ENCODE measurements around the gene FCGBP.
A peak's percentile ranks its signal among the peaks of the same experiment; 100 is the strongest.

Gene FCGBP

GRCh38 chr19:39943586-39943985, 9.2 kb upstream of the FCGBP start:
- no peak for DNase-seq

DNA sequence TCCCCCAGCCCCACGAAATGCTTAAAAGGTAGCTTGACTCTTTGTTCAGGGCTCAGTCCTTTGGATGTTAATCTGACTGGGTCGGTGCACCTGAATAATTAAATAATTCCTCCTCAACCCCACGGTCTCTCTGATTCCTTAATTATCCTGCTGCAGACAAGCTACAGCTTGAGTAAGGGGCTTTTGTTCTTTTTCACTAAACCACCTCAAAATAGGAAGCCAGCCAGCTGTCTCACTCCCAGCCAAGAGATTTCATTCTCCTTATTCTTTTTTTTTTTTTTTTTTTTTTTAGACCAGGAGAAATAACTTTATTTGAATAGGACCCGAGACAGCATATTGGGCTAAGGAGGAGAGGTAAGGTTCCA, 7.9 kb upstream of the FCGBP start:
- no peak for DNase-seq

- DNase-seq = peak; percentile 78
These were observed 7.4 kb upstream of the FCGBP start for GRCh38 chr19:39941615-39942365.

DNA sequence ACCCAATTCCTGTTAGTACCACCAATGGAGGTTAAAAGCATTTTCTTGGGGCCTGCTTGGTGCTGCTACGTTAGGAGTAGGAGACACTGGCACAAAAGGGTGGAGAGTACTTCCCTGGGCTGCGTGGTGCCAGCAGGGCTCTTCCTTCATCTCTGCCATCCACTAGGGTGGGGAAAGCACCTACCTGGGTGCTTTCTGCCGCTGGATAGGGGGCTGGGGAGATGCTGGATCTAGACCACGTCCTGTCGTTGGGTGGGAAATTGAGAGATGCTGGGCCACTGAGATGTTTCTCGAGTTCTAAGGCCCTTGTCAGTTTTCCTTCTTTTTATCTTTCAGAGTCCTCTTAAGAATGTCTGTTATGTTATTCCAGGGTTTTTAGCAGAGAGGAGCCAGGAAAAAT, 6.7 kb upstream of the FCGBP start:
- no peak for DNase-seq

- no peak for DNase-seq
These were observed 5.9 kb upstream of the FCGBP start for GRCh38 chr19:39940221-39940833.

DNA sequence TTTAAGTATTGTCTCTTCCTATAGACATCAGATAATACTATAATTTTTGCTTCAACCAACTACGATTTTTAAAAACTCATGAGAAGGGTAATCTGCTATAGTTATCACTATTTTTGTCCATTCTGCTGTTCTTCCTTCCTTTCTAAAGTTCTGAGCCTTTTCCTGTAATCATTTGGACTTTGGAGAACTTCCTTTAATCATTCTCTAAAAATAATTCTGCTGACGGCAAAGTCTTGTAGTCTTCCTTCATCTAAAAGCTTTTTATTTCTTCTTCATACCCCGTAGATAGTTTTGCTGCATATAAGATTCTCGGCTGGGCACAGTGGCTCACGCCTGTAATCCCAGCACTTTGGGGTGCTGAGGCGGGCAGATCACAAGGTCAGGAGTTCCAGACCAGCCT, 5.1 kb upstream of the FCGBP start:
- no peak for DNase-seq

DNA sequence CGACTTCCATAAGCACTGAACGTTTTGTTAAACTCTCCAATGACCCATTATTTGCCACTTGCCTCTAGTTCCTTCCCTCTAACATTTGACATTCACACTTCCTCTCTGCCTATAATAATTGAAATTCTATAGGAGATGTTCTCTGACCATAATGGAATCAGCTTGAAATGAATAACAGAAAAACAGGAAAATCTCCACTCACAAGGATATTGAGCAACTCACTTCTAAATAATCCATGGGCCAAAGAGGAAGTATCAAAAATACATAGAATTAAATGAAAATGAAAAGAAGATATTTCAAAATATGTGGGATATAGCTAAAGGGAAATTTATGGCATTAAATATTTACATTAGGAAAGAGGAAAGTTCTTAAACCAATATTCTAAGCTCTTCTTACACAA, 3.4 kb upstream of the FCGBP start:
- no peak for DNase-seq

- DNase-seq = peak; percentile 76
These were observed 2.8 kb upstream of the FCGBP start for GRCh38 chr19:39937094-39937720.

DNA sequence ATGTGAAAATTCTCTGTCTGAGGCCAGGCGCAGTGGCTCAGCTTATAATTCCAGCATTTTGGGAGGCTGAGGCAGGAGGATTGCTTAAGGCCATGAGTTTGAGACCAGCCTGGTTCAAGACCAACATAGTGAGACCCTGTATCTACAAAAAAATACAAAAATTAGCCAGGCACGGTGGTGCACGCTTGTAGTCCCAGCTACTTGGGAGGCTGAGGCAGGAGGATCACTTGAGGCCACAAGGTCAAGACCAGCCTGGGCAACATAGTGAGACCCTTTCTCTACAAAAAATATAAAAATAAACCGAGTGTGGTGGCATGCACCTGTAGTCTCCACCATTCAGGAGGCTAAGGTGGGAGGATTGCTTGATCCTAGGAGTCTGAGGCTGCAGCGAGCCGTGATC, 2.2 kb upstream of the FCGBP start:
- DNase-seq = no peak

DNA sequence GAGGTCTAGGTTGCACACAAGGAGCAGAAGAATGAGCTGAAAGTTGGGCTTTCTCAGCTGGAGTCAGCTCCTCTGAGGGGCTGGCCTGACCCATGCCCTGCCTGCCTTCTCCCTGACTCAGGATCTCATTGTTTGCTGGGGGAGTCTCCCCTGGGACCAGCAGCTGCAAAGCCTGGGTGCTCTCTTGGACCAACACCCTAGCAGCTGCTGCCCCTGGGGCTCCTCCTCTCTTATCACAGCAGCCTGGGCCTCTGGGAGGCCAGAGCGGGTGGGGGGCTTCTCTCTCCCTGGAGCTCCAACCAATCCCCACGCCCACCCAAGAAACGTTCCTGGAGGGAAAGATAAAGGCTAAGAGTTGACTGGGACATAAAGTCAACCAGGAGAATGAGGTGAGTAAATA, 1.6 kb upstream of the FCGBP start:
- no peak for DNase-seq

GRCh38 chr19:39935364-39935661, 879 bp upstream of the FCGBP start:
- no peak for DNase-seq

- no peak for DNase-seq
These were observed 4.7 kb downstream of the FCGBP start for GRCh38 chr19:39929750-39930149.

DNA sequence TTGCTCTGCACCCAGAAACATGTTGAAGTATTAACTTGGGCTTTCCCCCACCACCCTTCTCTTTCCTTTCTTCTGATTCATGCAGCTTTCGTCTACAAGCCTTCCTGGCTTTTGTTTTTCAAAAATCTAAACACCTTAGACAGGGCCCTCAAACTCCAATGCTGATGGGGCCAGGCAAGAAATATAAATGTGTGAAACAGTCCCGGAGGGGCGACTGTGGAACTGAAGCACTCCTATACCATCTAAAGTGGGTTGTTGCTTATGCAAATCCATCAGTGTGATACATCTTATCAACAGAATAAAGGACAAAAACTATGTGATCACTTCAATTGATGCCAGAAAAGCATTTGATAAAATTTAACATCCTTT, 6.1 kb downstream of the FCGBP start:
- no peak for DNase-seq

DNA sequence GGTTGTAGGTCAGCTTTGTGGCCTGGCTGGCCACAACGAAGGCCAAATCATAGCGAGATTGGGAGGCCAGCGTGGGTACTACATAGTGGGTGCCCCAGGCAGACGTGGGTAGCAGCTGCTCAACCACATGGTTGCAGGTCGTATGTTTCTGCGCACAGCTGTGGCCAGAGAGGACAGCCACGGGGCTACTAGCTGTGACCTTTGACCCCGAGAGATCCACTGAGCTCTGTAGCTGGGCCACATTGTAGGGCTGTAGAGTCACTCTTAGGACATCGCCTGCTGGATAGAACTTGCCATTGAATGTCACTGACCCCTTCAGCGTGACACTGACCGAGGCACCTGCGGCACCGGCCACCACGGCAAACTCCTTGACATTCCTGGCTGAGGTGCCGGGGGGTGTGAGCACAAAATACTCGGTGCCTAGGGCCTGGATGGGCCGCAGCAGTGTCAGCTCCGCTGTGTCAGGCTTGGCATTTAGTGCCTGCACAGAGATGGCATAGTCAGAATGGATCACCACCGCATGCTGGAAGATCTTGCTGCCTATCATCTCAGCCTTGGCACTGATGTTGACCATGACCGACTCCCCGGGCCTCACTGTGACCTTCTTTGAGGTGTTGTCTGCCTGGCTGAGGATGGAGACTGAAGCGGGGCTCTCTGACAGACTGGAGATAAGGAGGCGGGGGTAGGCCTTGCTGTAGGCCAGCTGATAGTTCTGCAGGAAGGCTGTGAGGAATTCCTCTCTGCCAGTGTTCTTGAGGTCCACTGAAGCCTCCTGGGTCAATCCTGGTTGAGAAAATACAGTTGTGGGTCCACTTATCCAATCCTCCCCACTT, 6.7 kb downstream of the FCGBP start:
- DNase-seq = no peak

GRCh38 chr19:39927076-39927475, 7.4 kb downstream of the FCGBP start:
- no peak for DNase-seq

- no peak for DNase-seq
These were observed 8.2 kb downstream of the FCGBP start for GRCh38 chr19:39926170-39926760.

DNA sequence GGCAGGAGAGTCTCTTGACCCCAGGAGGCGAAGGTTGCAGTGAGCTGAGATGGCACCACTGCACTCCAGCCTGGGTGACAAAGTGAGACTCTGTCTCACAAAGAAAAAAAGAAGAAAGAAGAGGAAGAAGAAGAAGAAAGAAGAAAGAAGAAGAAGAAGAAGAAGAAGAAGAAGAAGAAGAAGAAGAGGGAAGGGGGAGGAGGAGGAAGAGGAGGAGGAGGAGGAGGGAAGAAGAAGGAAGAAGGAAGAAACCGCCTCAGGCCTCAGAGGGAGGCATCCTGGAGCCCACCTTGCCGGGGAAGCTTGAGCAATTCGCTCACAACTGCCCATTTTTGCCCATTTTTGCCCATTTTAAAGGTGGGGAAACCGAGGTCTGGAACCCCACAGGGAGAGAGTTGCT, 9.5 kb downstream of the FCGBP start:
- no peak for DNase-seq

GRCh38 chr19:39924389-39924788, 10.0 kb downstream of the FCGBP start:
- no peak for DNase-seq

GRCh38 chr19:39923862-39924261, 10.6 kb downstream of the FCGBP start:
- no peak for DNase-seq

- DNase-seq = no peak
These were observed 14.5 kb downstream of the FCGBP start for GRCh38 chr19:39919976-39920375.

GRCh38 chr19:39918183-39918651, 16.2 kb downstream of the FCGBP start:
- no peak for DNase-seq

DNA sequence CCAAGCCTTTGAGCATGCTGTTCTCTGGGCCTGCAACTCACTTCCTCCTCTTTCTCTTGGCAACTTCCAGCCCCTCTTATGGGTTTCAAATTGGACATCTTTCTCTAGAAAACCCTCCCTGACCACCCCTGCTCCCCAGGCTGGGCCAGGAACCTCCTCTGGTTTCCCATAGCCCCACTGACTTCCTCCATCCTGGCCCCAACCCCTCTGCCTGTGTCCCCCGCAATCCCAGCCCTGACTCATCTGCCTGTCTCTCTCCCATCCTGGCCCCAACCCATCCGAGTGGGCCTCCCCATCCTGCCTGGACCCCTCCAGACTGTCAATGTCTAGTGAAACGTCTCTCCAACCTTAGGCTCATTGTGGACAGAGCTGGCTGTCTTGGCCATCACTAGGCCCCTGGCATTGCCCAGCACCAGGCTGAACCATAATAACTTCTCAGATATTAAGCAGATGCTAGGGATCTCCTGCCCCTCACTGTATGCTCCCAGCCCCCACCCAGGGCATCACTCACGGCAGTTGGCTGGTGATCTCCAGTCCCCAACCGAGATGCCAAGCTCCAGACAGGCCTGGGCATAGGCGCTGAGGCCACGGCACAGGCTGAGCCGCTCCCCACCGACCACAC, 16.8 kb downstream of the FCGBP start:
- DNase-seq = no peak

- DNase-seq = no peak
These were observed 17.5 kb downstream of the FCGBP start for GRCh38 chr19:39916851-39917396.

All from activated effector memory CD4-positive, alpha-beta T cell treated with anti-CD3 and anti-CD28 coated beads, Interleukin-2, amount 50 U/mL, for 16 hours (primary cell).